Vagina (tissue), 2 donors: ENCODE results near the gene SLCO2A1. TPM values are rescaled to one million over a fixed set of nuclear protein-coding genes. Genes with fewer than 3 reads are reported as not detected.
A peak's percentile ranks its signal among the peaks of the same experiment; 100 is the strongest.

Experiments
- DNase-seq, 2 donors: peaks; one replicate each; pipeline ENCODE4 v3.0.0-alpha.2; 2017; ENCODE audit errors: extremely low spot score in 2 of 2
- H3K27ac ChIP-seq: fragments of 200-600 bp; sonication (generic); one replicate; pipeline ENCODE4 v1.5.1; 2019
- H3K27me3 ChIP-seq: fragments of 200-600 bp; sonication (generic); one replicate; pipeline ENCODE4 v1.5.1; 2019
- H3K36me3 ChIP-seq, 2 donors: fragments of 200-600 bp; sonication (generic); one replicate each; pipeline ENCODE4 v1.5.1; 2017 to 2019
- H3K4me1 ChIP-seq: fragments of 200-600 bp; sonication (generic); one replicate; pipeline ENCODE4 v1.5.1; 2019
- H3K4me3 ChIP-seq, 2 donors: fragments of 200-600 bp; sonication (generic); 1 replicate in 1 of 2; 2 replicates in 1 of 2; pipeline ENCODE4 v1.5.1; 2016 to 2019
- H3K9me3 ChIP-seq: fragments of 200-600 bp; sonication (generic); one replicate; pipeline ENCODE4 v1.5.1; 2019
- POLR2A ChIP-seq, 2 donors: fragments of 450-650 bp; IDR thresholded peaks; one replicate each; pipeline ENCODE4 v1.6.1; 2017; ENCODE audit warnings: antibody characterized with exemption in 2 of 2, mild to moderate bottlenecking in 2 of 2, moderate library complexity in 2 of 2
- POLR2AphosphoS5 ChIP-seq, 2 donors: sonication (generic); formaldehyde crosslinking; IDR thresholded peaks; one replicate each; pipeline ENCODE4 v1.9.0; 2017; ENCODE audit warnings: antibody characterized with exemption in 2 of 2, mild to moderate bottlenecking in 2 of 2, low read depth in 1 of 2; ENCODE audit not compliant: insufficient read depth in 1 of 2
- intact Hi-C: fragments of 100-400 bp; cut with DNase I; formaldehyde crosslinking; loops from one replicate; pipeline ENCODE4 v1.15.1; 2023
- total RNA-seq: library from RNA; depleted of rRNA; stranded (reverse); fragments of >200 nt; gene quantifications from one replicate; pipeline ENCODE4 v1.2.3, GENCODE V29; 2016
- TF ChIP-seq, protein P1 (sequence below), 3 experiments: fragments of 450-650 bp in 2 of 3; fragments of 200-600 bp in 1 of 3; sonication (generic) in 1 of 3; IDR thresholded peaks; one replicate each; pipeline ENCODE4 v1.5.1; 2017 to 2019; ENCODE audit warnings: antibody characterized with exemption in 3 of 3, mild to moderate bottlenecking in 2 of 3, moderate library complexity in 2 of 3

Gene SLCO2A1
- total RNA-seq, 1 donor from 2014 or later: 40.3 TPM

DNA sequence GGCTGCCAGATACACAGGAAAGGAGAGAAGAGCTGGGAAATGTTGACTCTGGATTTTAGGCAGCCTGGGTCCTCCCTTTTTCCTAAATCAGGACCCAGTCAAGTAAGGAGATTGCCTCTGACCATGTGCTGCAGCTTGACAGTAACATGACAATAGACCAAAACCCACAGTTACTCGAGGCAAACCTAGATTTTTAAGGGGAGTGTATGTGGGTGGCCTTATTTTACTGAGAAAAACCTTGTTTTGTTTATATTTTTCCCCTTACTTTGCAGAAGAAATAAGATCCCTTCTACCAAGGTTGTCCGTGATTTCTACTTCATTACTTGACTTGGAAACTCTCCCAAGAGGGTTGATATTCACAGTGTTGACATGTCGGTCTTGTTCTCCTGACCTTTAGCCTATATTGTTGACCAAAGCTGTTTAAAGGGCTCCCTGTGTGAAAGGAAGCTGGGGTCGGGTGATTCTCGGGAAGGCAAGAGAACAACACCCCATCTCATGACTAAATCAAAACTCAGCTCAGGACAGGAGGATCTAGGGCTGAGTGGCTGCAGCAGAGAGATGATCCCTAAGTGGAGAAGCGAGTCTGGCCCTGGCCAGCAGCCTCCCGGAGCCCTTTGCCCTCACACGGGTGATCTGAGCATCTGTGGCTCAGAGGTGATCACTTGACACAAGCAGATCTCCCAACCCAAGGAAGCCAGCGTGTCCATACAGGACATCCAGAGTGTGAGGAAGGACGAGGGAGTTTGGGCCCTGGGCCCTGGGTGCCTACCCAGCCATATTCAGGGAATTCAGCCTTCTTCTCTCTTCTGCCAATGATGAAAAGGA lies 31.0 kb upstream of the SLCO2A1 start:
- Histone ChIP-seq H3K4me3 (no peak overlapping the region), H3K9me3 (no peaks in the 10 kb centered on the region), H3K27ac (no peak overlapping the region), H3K36me3 (no peaks in the 10 kb centered on the region), H3K27me3 (no peaks in the 10 kb centered on the region), H3K4me1 (peaks cover 9% of the 10 kb centered on the region)
- peak; percentile 20 to 85 for DNase-seq
- intact Hi-C loops: no loop called here
- TF ChIP-seq POLR2A (IDR thresholded peaks at IDR 0.05): no peak
- no peak for TF ChIP-seq POLR2AphosphoS5 (IDR thresholded peaks at IDR 0.05; ENCODE audit: insufficient read depth in 1 of 2, low read depth in 1 of 2)
- TF ChIP-seq, protein P1, sequence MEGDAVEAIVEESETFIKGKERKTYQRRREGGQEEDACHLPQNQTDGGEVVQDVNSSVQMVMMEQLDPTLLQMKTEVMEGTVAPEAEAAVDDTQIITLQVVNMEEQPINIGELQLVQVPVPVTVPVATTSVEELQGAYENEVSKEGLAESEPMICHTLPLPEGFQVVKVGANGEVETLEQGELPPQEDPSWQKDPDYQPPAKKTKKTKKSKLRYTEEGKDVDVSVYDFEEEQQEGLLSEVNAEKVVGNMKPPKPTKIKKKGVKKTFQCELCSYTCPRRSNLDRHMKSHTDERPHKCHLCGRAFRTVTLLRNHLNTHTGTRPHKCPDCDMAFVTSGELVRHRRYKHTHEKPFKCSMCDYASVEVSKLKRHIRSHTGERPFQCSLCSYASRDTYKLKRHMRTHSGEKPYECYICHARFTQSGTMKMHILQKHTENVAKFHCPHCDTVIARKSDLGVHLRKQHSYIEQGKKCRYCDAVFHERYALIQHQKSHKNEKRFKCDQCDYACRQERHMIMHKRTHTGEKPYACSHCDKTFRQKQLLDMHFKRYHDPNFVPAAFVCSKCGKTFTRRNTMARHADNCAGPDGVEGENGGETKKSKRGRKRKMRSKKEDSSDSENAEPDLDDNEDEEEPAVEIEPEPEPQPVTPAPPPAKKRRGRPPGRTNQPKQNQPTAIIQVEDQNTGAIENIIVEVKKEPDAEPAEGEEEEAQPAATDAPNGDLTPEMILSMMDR (IDR thresholded peaks at IDR 0.05): no peak

DNA sequence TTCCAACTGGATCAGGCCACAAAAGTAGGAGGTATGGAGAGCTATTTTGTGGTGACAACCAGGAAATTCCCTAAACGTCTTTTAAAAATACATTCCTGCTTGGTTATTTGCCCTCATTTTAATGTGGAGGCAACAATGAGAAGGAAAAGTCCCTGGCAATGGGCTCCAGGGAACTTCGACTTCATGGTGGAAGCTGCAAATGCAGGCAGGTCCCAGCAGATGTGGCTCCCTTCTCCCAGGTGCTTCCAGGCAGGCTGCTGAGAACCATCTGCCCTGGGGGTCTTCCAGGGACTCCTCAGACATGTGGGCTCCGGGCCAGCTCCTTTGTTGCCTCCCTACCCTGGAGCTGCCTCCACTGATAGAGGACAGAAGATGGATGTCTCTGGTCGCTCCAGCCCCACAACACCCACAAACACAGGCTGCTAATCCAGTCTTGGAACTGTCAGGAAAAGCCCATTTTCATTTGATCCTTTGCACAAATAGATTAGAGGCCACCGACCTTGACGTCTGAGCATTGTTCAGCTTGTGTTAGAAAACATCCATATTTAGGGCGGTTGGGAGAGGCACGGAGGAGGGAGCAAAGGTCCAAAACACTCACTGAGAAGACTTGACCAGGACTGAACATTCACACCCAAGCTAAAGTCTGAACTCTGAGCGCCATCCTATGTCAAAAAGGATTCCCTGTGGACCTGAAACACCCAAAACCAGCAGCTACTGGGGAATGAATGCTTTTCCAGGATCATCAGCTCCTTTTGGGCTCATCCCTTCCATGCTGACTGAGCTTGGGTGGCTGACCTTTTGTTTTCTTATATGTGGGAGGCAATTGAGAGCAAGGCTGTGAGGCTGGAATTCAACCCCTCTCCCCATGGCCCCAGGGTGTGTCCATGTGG lies 30.2 kb upstream of the SLCO2A1 start:
- no peaks in the 10 kb centered on the region for H3K9me3 ChIP-seq
- H3K27me3 ChIP-seq: no peaks in the 10 kb centered on the region
- H3K27ac ChIP-seq: no peak overlapping the region
- peak; percentile 72 to 88 for DNase-seq
- TF ChIP-seq POLR2A (IDR thresholded peaks at IDR 0.05): no peak
- TF ChIP-seq, protein P1 (IDR thresholded peaks at IDR 0.05): no peak
- TF ChIP-seq POLR2AphosphoS5 (IDR thresholded peaks at IDR 0.05; ENCODE audit: insufficient read depth in 1 of 2, low read depth in 1 of 2): no peak
- intact Hi-C loops: no loop called here
- H3K4me1 ChIP-seq: peaks cover 9% of the 10 kb centered on the region
- no peak overlapping the region for H3K4me3 ChIP-seq
- H3K36me3 ChIP-seq: no peaks in the 10 kb centered on the region

DNA sequence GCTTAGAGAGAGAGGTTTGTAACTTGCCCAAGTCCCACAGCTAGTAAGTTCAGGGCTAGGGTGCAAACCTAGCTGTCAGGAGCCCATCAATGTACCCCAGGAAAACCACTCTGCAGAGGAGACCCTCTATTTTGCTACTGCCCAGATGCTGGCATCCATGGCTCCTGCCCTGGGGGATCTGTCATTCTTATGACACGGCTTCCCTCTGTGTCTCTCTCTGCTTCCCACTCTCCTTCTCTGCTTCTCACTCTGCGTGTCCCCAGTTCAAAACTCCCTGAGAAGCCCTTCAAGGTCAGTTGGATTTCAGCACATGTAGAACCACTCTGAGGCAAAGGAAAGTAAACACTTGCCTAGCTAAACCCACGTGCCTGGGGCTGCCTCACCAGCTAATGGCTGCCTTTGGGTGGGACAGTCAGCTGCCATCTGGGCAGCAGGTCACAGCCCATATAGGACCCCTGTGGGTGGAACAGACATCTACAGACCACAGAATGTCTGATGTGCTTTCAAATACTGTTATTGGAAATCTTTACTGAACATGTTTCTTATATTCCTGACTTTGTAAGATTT lies 29.4 kb upstream of the SLCO2A1 start:
- Histone ChIP-seq H3K36me3 (no peaks in the 10 kb centered on the region), H3K4me3 (no peak overlapping the region), H3K27me3 (no peaks in the 10 kb centered on the region), H3K9me3 (no peaks in the 10 kb centered on the region), H3K4me1 (peaks cover 9% of the 10 kb centered on the region), H3K27ac (no peak overlapping the region)
- TF ChIP-seq POLR2AphosphoS5 (IDR thresholded peaks at IDR 0.05; ENCODE audit: insufficient read depth in 1 of 2, low read depth in 1 of 2): no peak
- TF ChIP-seq, protein P1 (IDR thresholded peaks at IDR 0.05): no peak
- TF ChIP-seq POLR2A (IDR thresholded peaks at IDR 0.05): no peak
- intact Hi-C loops: no loop called here
- peak; percentile 31 to 56 for DNase-seq

DNA sequence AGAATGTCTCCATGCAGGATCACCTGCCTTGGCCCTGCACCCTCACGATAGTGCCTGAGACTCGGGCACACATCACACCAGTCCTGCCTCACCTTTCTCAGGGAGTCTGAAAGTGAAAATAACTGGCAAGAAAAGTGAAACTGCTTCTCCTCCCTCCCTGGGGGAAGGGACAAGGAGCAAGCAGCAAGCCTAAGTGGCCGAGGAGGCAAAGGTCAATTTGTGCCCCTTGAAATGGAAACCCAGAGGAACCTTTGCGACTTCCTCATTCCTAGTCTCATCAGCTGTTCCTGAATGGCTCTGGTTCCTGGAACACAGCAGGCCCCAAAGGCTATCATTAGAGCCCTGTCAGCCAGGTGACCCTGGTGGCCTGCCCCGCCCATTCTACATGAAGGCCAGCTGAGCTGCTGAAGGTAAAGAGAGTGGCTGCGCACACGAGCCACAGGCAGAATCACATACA lies 28.0 kb upstream of the SLCO2A1 start:
- Histone ChIP-seq H3K4me1 (peaks cover 9% of the 10 kb centered on the region), H3K4me3 (no peak overlapping the region), H3K36me3 (no peaks in the 10 kb centered on the region), H3K27me3 (no peaks in the 10 kb centered on the region), H3K27ac (no peak overlapping the region), H3K9me3 (no peaks in the 10 kb centered on the region)
- DNase-seq: peak in 1 of 2 donors; percentile 79
- intact Hi-C loops: no loop called here
- no peak for TF ChIP-seq POLR2A (IDR thresholded peaks at IDR 0.05)

DNA sequence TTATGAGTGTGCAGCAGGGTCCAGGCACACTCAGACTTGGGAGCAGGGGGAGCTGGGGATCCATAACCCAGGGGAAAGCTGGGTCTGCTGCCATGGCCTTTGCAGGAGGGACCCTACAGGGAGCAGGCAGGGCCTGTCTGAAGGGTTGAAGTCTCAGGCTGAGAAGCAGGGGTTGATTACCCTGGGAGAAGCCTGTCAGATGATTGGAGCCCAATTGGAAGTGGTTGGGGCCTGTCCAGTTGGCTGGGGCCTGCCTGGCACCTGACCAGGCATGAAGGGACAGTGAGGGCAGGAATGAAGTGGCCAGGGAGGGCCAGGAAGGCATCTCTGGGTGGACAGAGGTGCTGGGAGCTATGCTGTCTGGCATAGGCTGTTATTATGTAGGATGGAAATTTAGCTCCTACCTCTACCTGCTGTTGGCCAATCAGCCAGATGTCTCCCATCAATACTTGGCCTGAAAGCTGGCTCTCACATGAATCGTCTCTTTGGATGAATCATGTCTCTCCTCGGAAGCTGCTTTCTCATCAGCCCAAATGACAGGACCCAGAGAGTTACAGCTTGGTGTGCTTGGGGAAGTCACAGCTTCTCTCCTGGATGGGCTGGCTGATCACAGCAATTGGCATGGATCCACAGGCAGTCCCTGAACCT lies 27.4 kb upstream of the SLCO2A1 start:
- H3K9me3 ChIP-seq: no peaks in the 10 kb centered on the region
- no peak for TF ChIP-seq POLR2A (IDR thresholded peaks at IDR 0.05)
- TF ChIP-seq POLR2AphosphoS5 (IDR thresholded peaks at IDR 0.05; ENCODE audit: insufficient read depth in 1 of 2, low read depth in 1 of 2): no peak
- TF ChIP-seq, protein P1 (IDR thresholded peaks at IDR 0.05): no peak
- DNase-seq: peak; percentile 42 to 72
- no peaks in the 10 kb centered on the region for H3K36me3 ChIP-seq
- H3K4me3 ChIP-seq: no peak overlapping the region
- intact Hi-C loops: no loop called here
- no peaks in the 10 kb centered on the region for H3K27me3 ChIP-seq
- no peak overlapping the region for H3K27ac ChIP-seq
- H3K4me1 ChIP-seq: peaks cover 9% of the 10 kb centered on the region
